ENCODE results near the gene UBE2E2. TPM values are rescaled to one million over a fixed set of nuclear protein-coding genes. Genes with fewer than 3 reads are reported as not detected.

UBE2E2 gene
- total and polyA plus RNA-seq, 9 donors, result 25.5 to 84.9 (median 38.5) TPM

GRCh38 chr3:23256741-23257435, 53.8 kb downstream of the UBE2E2 start:
- Histone ChIP-seq H3K36me3 (no peaks in the 10 kb centered on the region), H3K4me1 (ENCODE audit: insufficient read depth) (peaks cover 3% of the 10 kb centered on the region), H3K4me3 (no peak overlapping the region), H3K9me3 (no peaks in the 10 kb centered on the region), H3K27ac (no peak overlapping the region), H3K27me3 (no peaks in the 10 kb centered on the region)
- WGBS, 3 donors, result 66 to 80% (median 79%) methylated on average over 5 of the region's 5 CpGs
- DNase-seq, result no peak
- TF ChIP-seq CTCF (IDR thresholded peaks at IDR 0.05) (no peak), EP300 (IDR thresholded peaks at IDR 0.05) (no peak), POLR2A (IDR thresholded peaks at IDR 0.05) (no peak)
- intact Hi-C loops (cut with DNase I), result no loop called here

GRCh38 chr3:23258110-23258509, 55.0 kb downstream of the UBE2E2 start:
- intact Hi-C loops (cut with DNase I), result no loop called here
- Histone ChIP-seq H3K4me1 (ENCODE audit: insufficient read depth) (peaks cover 3% of the 10 kb centered on the region), H3K27ac (no peak overlapping the region), H3K9me3 (no peaks in the 10 kb centered on the region), H3K4me3 (no peak overlapping the region), H3K27me3 (no peaks in the 10 kb centered on the region), H3K36me3 (no peaks in the 10 kb centered on the region)
- DNase-seq, result no peak
- 96 to 97% (median 97%) methylated on average over 6 of the region's 6 CpGs for WGBS, 3 donors
- TF ChIP-seq POLR2A (IDR thresholded peaks at IDR 0.05) (no peak), CTCF (IDR thresholded peaks at IDR 0.05) (no peak), EP300 (IDR thresholded peaks at IDR 0.05) (no peak)

- Histone ChIP-seq H3K36me3 (no peaks in the 10 kb centered on the region), H3K27me3 (no peaks in the 10 kb centered on the region), H3K27ac (no peak overlapping the region), H3K4me1 (ENCODE audit: insufficient read depth) (peaks cover 3% of the 10 kb centered on the region), H3K9me3 (no peaks in the 10 kb centered on the region), H3K4me3 (no peak overlapping the region)
- DNase-seq, result no peak
- WGBS, 3 donors, result 73 to 95% (median 91%) methylated on average over 2 of the region's 2 CpGs
- intact Hi-C loops (cut with DNase I), result no loop called here
- TF ChIP-seq POLR2A (IDR thresholded peaks at IDR 0.05) (no peak), EP300 (IDR thresholded peaks at IDR 0.05) (no peak), CTCF (IDR thresholded peaks at IDR 0.05) (no peak)
These were observed 56.4 kb downstream of the UBE2E2 start for GRCh38 chr3:23259515-23259914.

- Histone ChIP-seq H3K27ac (no peak overlapping the region), H3K4me1 (ENCODE audit: insufficient read depth) (peaks cover 3% of the 10 kb centered on the region), H3K36me3 (no peaks in the 10 kb centered on the region), H3K27me3 (no peaks in the 10 kb centered on the region), H3K9me3 (no peaks in the 10 kb centered on the region), H3K4me3 (no peak overlapping the region)
- TF ChIP-seq CTCF (IDR thresholded peaks at IDR 0.05) (no peak), POLR2A (IDR thresholded peaks at IDR 0.05) (no peak), EP300 (IDR thresholded peaks at IDR 0.05) (no peak)
- intact Hi-C loops (cut with DNase I), result no loop called here
- no peak for DNase-seq
- WGBS, 3 donors, result 84 to 89% (median 87%) methylated on average over 1 of the region's 1 CpG
These were observed 59.6 kb downstream of the UBE2E2 start for GRCh38 chr3:23262766-23263165.

Measured in ovary (tissue), 9 donors.